ENCODE data around the gene OR52E5.

GRCh38 chr11:5891216-5891800, 1.7 kb upstream of the OR52E5 start:
- TF ChIP-seq ATF3 (IDR thresholded peaks at IDR 0.05) (no peak), ZBTB33 (IDR thresholded peaks at IDR 0.05; ENCODE audit: extremely low read depth, insufficient replicate concordance, low read length) (no peak), EZH2 (IDR thresholded peaks at IDR 0.05) (no peak), CTCF (IDR thresholded peaks at IDR 0.05 in 2 of 3, conservative IDR thresholded peaks at IDR 0.05 in 1 of 3; ENCODE audit: borderline replicate concordance in 1 of 3, insufficient read depth in 1 of 3, low read depth in 2 of 3, low read length in 2 of 3) (peak; percentile 19 to 40 (median 37); a peak in 3 of 6 replicates), CEBPB (IDR thresholded peaks at IDR 0.05; ENCODE audit: low read depth) (no peak), SRF (IDR thresholded peaks at IDR 0.05; ENCODE audit: low read depth) (no peak), REST (IDR thresholded peaks at IDR 0.05; ENCODE audit: low read depth) (no peak), POLR2A (IDR thresholded peaks at IDR 0.05; ENCODE audit: borderline replicate concordance, extremely low read depth, insufficient read depth, insufficient read length) (no peak), POLR2AphosphoS5 (IDR thresholded peaks at IDR 0.05; ENCODE audit: low read depth, low read length) (no peak), YY1 (IDR thresholded peaks at IDR 0.05; ENCODE audit: extremely low read depth, insufficient replicate concordance, low read depth, low read length) (no peak), EZH2phosphoT487 (IDR thresholded peaks at IDR 0.05; ENCODE audit: borderline replicate concordance) (no peak)

Data from HCT116 (cell line).